Activated T-helper 1 cell treated with anti-CD3 and anti-CD28 coated beads, Interleukin-2, amount 50 U/mL, for 16 hours (primary cell): ENCODE data around the gene SARDH.
A peak's percentile ranks its signal among the peaks of the same experiment; 100 is the strongest.
"Not testable (repeated sequence)": the region's sequence is repeated elsewhere in the genome, so short reads cannot be mapped to it uniquely, and the experiment has no call there.

ENCODE experiments used
- DNase-seq, 2 donors: peaks; one replicate each; pipeline ENCODE4 v3.0.0-alpha.2; 2020; ENCODE audit warnings: low read depth in 1 of 2, low spot score in 1 of 2

The SARDH gene

DNA sequence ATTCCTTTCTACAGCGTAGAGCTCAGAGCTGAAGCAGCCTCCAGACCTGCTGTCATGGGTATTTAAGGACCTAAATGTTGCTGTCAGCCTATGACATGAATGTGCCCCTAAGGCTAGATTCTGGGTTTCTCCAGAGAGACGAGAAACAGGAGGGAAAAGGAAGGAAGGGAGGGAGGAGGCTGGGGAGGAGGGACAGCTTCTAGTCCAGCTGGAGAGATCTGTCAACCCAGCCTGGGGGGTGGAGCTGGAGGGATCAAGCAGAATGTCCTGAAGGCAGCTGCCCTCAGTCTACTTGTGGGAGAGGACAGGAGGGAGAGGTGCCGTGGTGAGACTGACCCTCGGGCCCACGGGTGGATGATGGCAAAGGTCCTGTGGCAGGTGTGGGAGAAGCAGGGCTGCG lies 103.1 kb downstream of the SARDH start:
- DNase-seq = no peak

DNA sequence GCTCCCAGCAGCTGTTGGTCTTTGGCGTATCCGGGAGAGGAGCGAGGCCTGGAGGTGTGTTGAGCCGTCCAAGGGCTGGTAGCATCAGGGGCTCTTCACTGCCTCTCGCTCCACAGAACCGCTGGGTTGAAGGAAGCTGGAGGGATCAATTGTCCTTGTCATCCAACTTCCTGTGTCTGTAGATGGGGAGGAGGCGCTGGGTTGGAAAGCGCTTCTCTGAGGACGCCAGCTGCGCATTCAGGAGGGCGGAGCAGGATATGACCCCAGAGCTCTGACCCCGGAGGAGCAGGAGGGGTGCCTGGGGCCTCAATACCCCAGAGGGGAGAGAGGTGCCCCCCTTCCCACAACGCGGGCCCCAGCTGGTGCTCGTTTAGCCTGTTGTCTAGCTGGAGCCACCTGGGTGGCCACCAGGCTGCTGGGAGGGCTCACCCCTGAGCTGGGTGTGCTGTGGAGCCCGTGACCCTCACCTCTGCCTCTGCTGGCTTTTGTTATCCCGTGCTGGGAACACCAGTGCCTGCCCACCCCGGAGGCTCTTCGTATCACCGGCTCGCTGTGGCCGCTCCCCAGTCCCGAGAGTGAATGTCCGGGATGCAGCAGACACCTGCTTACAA lies 104.0 kb downstream of the SARDH start:
- no peak for DNase-seq

DNA sequence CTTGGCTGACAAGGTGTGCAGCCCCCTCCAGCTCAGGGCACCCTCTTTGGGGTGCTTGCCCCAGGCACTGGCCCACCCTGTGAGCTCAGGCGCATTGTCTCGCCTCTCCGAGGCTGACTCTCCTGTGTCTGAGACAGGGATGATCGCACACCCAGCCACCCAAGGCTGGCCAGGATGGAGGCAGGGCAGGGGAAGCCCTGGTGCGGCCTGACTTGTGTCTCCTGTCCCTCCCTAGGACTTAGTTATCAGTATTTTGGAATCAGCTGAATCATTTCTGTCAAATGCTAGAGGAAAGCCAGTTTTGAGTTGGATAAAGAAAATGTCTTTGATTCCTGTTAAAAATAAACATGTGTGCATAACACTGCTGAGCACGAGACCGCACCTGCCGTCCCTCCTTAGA lies 104.5 kb downstream of the SARDH start:
- no peak for DNase-seq

DNA sequence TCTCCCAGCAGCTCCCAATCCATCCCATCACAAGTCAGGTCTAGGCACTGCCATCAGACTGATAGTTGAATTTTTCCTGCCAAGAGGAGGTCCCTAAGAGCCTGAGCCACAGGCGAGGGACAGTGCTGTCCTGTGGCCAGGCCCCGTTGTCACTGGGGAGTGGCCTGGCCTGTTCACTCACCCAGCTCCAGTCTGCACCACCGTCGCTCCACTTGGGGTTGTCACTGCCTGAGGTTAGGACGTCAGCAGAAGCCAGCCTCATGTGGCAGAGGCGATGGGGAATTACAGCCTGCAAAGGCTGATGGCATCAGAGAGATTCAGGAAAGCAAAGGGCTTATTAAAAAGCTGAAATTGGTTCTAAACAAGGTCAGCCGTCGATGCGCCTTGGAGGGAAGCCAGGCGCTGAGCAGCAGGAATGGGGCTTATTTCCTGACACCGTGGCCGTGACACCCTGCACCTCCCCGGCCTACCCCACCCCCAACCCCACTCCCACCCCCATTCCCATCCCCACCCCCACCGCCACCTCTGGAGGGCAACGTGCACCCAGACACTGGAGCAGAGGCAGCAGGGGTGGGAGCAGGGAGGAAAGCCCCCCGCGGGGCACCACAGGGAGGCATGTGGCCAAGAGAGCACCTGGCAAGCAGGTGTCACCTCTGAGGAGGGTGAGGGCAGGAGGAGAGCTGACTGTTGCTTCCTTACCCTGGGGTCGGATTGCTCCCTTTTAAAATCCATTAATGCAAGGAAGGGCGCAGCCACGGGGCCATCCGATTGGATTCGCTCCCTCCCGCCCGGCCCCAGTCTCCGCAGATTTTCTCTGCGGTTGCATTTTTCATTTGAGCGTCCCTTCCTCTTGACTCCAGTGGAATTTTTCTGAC lies 105.1 kb downstream of the SARDH start:
- no peak for DNase-seq

DNA sequence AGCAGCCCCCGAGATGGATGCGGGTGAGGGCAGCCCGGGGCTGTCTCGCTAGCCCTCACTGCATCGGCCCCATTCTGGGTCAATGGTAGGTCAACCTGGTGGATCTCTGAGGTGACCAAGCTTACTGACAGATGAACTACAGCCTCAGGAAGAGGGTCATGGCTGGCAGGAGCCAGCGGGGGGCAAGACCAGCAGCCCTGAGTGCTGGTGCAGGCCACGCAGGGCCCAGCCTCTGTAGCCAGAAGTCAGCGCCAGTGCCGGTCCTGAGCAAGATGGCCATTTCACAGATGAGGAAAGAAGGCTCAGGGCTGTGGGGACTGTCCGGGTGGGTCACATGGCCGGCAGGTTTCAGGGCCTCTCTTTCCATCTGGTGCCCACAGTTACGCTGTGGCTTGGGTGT lies 107.0 kb downstream of the SARDH start:
- DNase-seq = no peak

DNA sequence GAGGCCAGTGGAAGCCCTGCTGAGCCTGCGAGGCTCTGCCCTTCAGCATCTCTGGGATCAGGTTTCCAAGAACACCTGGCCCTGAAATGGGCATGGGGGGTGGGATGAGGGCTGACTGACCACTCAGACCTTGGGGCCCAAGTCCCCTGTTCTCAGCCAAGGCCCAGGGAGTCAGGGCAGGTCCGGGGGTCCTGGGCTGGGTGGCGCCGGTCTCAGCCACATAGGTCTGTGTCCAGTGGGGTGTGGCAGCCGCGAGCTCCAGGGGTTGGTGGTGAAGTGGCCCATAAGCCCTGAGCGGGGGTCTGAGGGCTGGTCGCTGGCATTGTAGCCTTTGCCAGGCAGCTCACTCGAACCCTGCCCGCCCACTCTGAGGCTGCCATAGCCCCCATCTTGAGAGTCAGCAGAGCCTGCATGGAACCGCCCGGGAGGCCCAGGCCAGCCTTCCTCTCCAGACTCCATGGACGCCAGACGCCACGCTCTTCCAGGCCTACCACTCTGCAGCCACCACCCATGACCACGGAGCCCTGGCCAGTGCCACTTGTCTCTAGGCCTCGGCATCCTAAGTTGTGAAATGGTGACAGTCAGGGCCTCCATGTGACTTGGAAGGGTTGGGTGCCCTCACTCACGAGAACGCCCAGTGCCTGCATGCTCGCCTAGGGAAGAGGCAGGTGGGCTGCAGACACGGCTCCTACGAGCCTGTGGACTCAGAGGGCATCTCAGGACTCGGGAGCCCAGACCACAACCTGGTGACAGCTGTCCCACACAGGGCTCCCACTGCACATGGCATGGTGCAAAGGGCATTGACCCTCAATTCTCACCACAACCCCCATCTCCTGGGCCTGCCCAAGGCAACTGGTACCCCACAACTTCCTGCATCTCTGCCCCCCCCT lies 108.7 kb downstream of the SARDH start:
- no peak for DNase-seq

DNA sequence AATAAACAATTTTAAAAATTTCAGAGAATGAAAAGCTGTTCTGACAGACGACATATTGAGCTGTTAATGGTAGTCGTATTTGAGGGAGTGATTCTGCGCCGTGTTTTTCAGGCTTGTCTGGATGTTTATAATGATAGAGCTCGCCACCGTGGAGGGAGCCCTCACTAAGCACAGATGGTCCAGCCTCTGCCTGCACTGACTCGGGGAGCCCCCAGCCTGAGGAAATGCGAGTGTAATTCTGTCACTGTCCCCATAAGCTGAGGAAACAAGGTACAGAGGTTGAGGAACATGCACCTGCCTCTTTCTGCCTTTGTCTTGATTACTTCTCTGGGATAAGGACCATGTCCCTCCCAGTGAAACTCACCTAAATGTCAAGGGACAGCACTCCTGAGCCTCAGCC lies 109.4 kb downstream of the SARDH start:
- no peak for DNase-seq

DNA sequence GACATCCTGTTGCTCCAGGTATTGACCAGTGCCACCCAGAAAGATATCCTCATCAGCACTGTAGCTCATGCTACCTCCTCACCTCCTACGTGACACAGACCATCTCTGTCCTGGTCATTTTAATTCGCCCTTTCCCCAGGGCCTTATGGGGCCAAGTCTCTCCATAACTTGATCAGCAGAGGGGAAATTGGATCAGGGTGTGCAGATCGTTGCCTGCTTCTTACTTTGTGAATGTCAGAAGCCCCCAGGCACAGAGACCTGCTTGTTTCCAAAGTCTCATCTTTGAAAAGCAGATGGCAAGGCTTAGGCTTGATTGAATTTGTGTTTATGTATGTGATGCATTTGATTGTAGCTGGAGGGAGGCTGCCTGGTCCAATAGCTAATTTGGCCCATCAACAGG lies 110.8 kb downstream of the SARDH start:
- DNase-seq = no peak

DNA sequence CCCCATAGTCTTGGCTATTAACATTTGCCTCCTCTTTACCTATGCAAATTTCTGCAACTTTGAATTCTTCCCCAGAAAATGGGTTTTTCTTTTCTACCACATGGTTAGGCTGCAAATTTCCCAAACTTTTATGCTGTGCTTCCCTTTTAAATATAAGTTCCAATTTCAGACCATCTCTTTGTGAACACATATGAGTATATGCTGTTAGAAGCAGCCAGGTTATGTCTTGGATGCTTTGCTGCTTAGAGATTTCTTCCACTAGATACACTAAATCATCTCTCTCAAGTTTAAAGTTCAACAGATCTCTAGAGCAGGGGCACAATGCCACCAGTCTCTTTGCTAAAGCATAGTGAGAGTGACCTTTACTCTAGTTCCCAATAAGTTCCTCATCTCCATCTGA lies 112.1 kb downstream of the SARDH start:
- not testable (repeated sequence) for DNase-seq

DNA sequence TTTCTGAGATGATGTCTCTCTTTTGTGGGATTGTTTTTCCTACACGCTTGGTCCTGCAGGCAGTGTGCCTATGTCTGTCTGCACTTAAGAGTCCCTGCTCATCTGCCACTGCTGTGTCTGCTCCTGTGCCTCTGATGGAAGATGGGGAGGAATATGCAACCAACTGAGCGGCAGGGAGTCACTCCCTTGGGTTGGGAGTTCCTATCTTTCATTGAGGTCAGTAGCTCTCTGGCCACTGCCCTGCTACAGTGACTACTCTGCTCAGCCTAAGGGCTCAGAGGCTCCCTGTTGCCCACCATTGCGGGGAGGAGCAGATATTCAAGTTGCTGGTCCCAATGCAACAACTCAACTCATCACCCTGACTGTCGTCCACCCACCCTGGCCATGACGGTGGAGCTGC lies 115.6 kb downstream of the SARDH start:
- DNase-seq = no peak

DNA sequence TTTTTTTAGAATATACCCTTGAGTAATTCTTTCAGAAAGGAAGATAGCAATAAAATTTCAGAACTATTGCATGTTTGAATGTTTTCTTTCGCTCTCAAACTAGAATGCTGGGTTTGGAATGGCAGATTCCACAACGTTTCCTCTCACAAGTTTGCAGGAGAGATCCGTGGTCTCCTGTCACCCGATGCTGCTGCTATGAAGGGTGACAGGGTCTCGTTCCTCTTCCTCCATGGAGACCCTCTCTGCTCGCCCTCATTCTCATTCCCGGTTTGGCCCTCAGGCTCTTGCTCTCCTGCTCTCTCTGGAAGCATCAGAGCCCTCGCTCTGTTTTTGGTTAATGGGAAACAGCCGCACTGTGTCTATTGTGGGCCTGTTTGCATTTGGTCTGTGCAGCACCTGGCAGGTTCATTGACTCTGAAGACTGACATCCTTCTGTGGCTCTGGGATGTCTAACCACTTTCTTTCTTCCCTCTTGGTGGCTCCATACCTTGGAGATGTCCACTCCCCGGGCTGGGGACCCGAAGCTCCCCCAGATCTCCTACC lies 116.4 kb downstream of the SARDH start:
- no peak for DNase-seq

DNA sequence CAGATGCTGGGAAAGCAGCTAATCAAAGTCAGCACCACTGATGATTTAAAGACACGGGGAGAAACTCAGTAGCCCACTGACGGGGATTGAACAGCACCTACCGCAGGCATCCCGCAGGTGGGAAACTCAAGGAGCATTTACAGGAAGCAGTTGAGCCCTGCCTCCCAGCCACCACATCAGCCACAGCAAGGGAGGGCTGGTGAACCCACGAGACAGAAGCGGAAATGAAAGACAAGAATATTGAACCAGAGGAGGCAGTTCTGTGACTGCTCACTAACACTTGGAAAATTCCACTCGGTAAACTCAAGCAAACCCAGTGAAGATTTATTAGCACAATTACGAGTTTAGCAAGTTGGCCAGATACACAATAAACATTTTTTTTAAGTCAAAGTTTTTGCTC lies 118.4 kb downstream of the SARDH start:
- peak; percentile 14 to 18 for DNase-seq

DNA sequence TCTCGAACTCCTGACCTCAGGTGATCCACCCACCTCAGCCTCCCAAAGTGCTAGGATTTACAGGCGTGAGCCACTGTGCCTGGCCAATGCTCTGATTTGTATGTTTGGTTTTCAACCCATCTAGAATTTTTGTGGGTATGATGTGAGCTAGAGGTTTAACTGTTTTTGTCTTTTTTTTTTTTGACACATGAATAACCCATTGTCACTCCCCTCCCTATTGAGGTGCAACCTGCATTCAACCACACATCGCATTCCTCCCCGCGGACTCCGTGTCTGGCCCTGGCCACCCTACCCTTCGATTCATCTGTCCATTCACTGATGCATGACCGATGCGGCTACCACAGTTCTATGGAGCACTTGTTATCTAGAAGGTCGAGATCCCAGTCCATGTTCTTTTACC lies 119.4 kb downstream of the SARDH start:
- DNase-seq = no peak

DNA sequence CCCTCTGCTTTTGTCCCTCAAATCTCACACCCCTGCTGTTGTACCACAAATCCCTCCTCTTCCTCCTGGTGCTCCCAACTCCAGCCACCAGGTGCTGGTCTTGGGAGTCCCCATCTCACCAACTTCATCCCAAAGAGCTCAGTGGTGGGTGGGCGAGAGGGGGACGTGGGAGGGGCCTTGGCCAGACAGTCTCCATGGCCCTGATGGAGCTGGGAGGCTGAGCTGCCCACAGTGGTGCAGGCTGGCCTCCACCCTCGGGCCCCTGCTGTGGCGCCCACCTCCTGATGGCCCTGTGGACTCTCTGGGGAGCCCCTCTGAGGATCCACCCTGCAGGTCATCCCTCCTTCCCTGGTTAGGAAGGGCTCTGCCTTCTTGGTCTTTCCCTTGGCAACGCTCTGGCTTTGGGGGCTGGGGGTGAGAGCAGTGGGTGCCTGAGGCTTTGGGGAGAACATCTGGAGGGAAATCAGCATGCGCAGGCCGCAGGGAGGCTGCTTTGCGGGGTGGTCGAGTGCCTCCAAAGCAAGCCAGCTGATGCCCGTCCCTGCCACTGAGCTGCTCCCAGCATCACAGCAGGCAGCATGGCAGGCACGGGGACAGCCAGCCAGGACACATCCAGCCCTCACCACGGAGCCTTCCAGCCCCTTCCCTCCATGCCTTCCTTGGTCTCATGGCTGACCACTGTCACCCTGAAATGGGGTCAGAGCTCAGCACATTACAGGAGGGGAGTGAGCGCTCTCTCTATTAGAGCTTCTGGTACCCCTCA lies 121.3 kb downstream of the SARDH start:
- no peak for DNase-seq

DNA sequence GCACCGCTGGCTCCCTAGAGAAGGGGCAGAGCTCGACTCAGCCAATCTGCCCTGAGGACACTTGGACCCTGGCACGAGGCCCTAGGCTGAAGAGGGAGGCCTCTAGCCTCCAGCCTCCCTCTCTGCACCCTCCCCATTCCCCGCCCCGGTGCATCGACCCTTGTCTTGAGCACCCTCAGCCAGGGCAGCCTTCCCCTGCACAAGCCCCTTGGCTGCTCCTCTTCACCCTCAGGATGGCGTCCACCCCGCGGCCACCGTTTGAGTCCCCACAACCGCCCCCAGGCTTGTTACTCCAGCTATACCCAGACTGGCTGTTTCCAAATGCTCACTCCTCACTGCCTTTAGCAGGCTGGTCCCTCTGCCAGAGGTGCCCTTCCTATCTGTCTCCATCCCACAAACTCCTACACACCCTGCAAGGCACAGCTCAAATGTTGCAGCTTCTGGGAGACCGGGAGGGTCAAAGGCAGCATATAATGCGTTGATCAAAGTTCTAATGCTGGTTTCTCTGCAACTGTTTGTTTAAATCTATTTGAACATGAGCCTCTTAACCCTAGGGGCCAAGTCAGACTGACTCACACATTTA lies 122.5 kb downstream of the SARDH start:
- DNase-seq = no peak

DNA sequence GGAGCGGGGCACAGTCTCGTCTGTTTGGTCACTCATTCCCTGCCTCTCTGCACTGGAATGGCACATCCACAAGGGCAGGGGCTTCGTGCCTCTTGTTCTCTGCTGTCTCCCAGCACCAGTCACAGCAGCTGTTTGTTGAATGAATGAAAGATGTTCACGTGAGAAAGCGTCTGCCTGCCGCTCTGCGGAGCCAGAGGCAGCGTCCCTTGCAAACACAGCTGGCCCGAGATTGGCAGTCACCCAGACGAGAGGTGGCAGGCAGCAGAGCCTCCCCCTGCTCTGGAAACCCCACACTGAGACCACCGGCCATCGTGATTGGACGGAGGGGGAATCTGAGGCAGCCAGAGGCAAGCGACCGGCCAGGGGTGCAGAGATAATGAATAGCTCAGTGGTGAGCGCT lies 123.0 kb downstream of the SARDH start:
- DNase-seq = no peak

DNA sequence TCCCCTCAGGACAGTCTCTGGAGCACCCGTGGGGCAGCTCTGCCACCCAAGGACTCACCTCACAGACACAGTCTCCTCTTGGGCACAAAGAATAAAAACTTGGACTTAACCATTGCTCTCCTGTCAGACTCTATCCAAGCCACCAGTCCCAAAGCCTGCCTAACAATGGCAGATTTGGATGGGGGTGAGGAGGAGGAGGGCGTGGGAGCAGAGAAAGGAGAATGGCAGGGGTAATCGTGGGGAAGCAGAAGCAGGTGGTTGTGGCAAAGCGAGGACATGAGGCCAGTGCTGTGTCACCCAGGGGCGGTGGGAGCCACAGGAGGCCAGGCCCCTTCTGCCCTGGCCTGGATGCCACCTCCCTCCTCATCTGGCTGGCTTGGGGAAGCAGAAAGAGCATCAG lies 123.5 kb downstream of the SARDH start:
- no peak for DNase-seq

DNA sequence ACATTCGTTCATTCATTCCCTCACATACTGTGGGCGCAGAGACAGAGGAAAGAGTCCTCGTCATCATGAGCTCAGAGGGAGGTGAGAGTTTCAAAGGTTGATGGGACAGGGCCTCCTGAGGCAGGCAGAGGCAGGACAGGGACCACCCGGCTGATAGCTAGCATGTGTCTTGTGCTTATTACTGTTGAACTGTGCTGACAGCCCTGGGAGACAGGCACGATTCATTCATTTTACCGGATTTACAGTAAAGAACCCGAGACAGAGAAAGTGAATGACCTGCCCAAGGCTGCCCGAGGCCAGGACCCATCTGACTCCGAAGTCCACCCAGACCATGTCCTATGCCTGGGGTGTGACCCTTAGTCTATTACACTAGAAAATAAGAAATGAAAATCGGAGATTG lies 124.1 kb downstream of the SARDH start:
- no peak for DNase-seq
